SIG-M5 treated with dmso at 0.1 percent for 504 hours (cell line): ENCODE measurements around the gene DAZL.

Source experiments
- DNase-seq: peaks from one replicate; lab custom pipeline; 2025; ENCODE audit not compliant: unreplicated experiment; lab: John Stamatoyannopoulos, UW

DAZL gene

DNA sequence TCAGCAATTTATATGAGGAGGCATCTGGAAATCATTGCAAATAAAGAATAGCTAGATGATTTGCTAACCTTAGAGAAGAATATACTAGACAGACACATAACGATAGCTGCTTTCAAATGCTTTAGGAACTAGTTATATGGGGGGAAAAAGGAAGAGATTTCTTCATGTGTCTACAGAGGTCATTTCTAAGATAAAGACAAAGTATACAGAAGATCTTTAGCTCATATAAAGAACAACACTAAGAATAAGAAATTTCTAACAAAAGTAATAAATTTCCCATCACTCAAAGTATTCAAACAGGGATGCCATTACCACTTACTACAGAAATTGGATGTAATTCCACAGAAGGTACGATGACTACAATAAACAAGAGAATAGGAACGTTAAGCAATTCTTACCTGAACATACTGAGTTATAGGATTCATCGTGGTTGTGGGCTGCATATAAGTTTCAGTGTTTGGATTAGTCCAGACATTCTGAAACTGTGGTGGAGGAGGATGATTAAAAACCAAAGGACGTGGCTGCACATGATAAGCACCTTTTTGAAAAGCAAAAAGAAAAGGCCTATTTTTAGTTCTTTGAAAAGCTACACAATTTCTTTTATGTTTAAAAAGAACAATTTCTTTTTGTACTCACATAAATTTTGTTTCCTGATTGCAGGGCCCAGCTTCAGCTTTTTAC, 8.7 kb downstream of the DAZL start:
- no peak for DNase-seq

DNA sequence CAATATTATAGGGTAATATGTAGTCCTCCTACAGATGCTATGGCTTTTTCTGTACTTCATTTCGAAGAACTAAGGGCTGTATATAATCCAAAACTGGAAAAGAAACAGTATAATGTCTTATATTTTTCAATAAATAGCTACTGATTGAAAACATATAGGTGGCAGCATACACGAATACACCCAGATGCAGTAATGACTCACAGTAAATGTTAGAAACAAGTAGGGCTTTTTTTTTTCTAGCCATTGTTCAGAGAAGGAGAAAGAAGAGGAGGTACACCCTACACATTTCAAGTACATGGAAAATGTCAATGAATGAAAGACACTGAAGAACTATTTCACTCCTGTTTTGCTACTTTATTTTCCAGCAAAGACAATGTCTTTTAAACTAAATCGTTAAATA, 9.4 kb downstream of the DAZL start:
- no peak for DNase-seq

DNA sequence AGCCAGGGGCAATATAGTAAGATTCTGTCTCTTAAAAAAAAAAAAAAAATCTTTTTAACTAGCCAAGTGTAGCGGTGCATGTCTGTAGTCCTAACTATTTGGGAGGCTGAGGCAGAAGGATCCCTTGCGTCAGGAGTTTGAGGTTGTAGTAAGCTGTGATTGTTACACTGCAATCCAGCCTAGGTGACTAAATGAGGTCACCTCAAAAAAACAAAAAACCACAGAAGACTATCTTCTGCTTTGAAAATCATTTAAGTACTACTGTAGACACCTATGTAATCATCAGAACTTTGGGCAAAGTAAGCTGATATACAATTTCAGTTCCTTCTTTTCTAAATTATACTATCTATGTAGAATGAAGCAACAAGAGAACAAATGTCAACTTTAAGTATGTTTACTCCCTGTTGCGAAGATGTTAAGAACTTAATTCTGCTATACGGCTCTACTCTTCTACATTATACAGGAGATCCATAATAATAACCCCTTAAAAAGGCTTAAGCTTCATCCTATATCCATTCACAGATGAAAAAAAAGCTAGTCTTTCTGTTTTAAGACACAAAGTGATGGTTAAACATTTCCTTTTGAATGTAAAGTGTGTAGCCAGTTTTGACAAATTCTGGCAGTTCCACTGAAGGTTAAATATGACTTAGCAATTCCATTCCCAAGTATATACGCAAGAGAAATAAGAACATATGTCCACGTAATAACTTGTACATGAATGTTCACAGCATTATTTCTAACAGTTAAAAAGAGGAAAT, 15.2 kb downstream of the DAZL start:
- no peak for DNase-seq

- no peak for DNase-seq
These were observed 16.1 kb downstream of the DAZL start for GRCh38 chr3:16589120-16589519.

GRCh38 chr3:16587681-16588060, 17.6 kb downstream of the DAZL start:
- DNase-seq, result no peak

GRCh38 chr3:16587047-16587680, 18.1 kb downstream of the DAZL start:
- no peak for DNase-seq

GRCh38 chr3:16584880-16585279, 20.3 kb downstream of the DAZL start:
- no peak for DNase-seq

DNA sequence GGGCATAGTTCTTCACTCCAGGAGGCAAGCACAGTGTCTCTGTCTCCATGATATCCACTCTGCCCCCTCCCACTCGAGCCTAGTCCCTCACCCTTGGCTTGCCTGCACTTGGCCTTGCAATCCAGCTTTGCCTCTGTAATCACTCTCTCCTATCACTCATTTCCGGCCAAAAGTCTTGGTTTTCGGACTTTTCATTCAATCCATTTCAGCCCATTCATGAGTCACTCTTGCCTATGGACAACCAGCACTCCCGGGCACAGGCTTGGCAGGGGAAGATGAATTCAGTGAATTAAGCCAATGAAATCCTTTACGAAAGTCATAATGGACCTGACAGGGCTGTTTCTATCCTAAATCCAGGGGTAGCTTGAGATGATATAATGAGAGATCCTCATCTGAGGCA, 21.7 kb downstream of the DAZL start:
- DNase-seq, result no peak

DNA sequence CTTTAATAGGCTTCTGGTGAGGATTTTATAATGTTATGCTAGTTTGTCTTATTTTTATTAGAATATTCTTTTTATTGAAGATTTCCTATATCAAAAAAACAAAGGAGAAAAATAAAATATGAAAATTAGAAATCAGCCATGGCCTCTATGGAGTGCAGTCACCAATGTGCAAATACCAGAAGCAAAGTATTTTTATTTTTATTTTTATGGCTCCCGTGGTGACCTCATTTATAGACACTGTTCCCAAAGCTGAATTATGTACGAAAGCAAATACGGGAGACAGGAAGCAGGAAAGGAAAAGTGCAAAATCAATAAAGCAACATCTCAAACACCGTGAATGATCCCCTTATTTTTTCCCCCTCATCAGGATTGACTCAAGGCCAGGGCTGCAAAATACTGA, 35.1 kb downstream of the DAZL start:
- DNase-seq, result no peak

DNA sequence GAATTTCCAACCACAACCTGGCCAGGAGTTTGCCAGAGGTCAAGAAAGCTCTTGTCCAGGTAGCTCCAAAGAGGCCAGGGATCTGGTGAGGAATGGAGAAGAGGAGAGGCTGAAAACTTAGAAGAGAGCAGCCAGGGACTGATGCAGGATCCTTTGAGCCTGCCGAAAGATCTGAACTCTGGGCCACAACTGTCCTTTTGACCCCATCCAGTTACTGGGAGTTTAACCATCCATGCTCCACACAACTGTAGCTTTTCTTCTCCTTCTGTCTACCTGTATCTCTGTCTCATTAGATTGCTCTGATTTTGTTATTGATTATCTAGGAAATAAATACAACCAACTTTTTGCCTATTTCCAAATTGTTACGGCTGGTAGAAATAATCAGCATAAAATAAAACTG, 36.7 kb downstream of the DAZL start:
- no peak for DNase-seq

DNA sequence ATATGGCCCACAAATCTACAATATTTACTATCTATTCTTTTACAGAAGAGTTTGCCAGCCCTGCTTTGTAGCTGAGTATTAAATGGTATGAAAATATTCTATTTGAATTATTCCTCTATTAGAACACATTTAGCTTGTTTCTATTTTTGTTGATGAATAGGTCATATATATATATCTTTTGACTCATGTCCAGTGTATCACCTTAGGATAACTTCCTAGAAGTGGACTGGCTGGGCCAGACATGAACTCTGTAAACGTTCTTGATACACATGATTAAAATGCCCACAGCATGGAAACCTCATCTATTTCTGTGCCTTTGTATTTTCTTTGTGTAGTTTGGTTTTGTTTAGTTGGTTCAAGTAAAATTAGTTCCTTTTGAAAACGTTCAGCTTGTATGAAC, 37.1 kb downstream of the DAZL start:
- DNase-seq, result no peak

DNA sequence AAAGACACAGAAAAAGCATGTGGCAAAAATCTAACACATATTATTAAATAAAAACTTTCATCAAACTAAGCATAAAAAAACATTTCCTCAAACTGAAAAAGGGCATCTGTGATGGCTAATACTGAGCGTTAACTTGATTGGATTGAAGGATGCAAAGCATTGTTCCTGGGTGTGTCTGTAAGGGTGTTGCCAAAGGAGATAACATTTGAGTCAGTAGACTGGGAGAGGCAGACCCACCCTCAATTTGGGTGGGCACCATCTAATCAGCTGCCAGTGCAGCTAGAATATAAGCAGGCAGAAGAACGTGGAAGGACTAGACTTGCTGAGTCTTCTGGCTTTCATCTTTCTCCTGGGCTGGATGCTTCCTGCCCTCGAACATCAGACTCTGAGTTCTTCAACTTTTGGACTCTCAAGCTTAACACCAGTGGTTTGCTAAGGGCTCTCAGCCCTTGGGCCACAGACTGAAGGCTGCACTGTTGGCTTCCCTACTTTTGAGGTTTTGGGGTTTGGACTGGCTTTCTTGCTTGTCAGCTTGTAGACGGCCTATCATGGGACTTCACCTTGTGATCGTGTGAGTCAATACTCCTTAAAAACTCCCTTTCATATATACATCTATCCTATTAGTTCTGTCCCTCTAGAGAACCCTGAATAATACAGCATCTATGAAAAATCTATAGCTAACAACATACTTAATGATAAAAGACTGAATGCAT, 45.4 kb downstream of the DAZL start:
- no peak for DNase-seq

GRCh38 chr3:16554126-16554525, 51.1 kb downstream of the DAZL start:
- no peak for DNase-seq

DNA sequence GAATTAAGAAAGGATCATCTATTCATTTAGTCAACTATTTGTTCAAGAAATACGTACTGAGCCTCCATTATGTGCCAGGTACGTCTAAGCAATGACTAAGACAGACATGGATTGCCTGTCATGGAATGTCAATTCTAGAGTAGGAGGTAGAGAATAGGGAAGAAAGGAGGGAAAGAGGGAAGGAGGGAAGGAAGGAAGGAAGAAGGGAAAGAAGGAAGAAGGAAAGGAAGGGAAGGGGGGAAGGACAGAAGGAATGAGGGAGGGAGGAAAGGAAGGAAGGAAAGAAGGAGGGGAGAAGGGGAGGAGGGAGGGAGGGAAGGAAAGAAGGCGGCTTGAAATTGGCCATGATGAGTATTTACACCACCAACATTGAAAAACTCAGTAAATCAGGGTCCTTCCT, 52.5 kb downstream of the DAZL start:
- DNase-seq, result no peak

GRCh38 chr3:16551342-16551976, 53.8 kb downstream of the DAZL start:
- DNase-seq, result no peak

DNA sequence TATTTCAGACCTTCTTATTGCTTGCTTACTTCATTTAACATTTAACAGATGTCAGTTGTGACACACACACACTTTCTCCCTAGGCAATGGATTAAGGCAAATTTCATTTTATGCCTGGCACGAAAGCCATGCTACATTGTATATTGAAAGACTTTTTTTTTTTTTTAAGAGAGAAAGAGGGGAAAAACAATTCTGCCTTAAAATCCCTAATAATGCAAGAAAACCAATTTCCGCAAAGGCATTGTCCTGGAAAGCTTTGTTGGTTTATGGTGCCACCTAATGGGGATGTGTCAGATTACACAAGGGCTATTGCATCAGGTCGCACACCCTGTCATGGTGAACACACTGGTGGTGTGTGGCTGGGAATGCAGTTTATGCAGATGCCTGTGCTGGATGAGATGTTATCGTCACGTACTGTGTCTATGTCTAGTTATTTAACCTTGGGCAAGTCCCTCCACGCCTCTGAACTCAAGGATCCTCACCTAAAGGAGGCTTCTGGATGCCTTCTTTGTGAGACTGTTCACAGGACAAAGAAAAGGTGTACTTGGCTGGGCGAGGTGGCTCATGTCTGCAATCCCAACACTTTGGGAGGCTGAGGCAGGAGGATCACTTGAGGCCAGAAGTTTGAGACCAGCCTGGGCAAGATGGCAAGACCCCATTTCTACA, 54.4 kb downstream of the DAZL start:
- peak; percentile 87 for DNase-seq

DNA sequence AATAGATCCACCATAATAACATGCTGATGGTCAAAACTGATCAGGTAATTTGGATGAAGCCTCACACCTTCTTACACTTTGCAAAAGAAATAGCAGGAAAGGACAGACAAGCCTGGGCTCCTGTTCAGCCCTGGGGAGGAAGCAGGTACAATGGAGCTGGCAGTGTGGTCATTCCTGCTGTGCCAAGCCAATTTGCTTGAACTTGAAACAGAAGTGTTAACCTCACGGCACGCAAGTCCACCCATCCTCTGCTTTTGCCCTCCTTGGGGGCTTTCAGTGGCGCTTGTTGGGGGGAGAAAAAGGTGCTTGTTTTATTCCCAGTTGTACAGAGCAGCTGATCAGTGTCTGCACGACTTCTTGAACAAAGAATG, 54.9 kb downstream of the DAZL start:
- DNase-seq, result no peak

DNA sequence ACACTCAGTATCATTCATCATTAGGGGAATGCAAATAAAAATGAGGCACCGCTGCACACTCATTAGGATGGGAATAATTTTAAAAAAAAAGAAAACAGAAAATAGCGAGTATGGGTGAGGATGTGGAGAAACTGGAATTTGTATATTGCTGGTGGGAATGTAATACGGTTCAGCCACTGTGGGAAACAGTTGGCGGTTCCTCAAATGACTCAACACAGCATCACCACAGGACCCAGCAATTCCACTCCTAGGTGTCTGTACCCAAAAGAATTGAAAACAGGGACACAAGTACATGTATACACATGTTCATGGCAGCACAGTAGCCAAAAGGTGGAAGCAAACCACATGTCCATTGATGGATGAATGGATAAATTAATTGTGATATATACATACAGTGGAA, 56.5 kb downstream of the DAZL start:
- DNase-seq, result no peak

GRCh38 chr3:16547561-16548357, 57.5 kb downstream of the DAZL start:
- DNase-seq, result no peak
